GM18870 (cell line): ENCODE data around the gene TSSK1B.
"Not testable (repeated sequence)": the region's sequence is repeated elsewhere in the genome, so short reads cannot be mapped to it uniquely, and the experiment has no call there.

Source experiments
- ATAC-seq: cut with Tn5 transposase; IDR thresholded peaks from one replicate; pipeline ENCODE4 v1.9.1; 2021; ENCODE audit warnings: moderate library complexity; ENCODE audit not compliant: unreplicated experiment

The TSSK1B gene

DNA sequence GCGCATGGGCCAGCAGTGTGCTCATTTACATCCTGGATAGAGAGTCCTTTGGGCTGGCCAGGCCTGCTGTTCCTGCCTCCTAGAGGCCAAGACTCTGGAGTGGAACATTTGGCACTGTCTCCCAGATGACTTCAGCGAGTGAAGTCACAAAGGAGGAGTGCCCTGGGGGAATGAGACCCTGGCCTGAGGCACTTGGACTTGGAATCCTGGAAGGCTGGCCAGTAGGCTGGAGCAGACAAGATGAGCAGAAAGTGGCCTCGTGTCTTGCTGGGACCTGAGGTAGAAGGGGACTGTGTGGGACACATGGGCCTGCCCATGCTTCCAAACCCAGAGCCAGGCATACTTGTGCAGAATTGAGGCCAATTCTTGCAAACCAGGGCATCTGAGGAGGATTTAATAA, at the start of gene TSSK1B:
Gene TSSK1B (minus strand): TSS at position 101 of the 400 bp plus-strand sequence. CDS start 150 bp downstream, outside the sequence.
- no peak for ATAC-seq

DNA sequence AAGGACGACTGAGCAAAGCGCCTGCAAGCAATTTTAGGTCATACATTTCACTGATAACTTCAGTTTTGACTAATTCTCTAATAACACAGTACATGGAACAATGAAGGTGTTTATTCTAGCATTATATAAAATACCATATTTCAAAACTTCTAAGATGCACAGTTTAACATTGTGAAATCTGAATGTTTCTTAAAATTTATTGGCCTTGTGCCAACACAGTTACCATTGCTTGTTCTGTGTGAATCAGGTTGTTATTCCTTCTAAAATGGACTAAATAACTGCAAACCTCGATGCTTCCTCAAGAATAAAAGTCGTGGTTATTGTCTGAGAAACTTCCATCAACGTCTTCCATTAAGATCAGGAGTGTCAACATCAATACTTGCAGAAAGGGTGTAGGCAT, 45.5 kb upstream of the TSSK1B start:
- ATAC-seq, result no peak

GRCh38 chr5:113478691-113479090, 43.9 kb upstream of the TSSK1B start:
- ATAC-seq, result no peak

DNA sequence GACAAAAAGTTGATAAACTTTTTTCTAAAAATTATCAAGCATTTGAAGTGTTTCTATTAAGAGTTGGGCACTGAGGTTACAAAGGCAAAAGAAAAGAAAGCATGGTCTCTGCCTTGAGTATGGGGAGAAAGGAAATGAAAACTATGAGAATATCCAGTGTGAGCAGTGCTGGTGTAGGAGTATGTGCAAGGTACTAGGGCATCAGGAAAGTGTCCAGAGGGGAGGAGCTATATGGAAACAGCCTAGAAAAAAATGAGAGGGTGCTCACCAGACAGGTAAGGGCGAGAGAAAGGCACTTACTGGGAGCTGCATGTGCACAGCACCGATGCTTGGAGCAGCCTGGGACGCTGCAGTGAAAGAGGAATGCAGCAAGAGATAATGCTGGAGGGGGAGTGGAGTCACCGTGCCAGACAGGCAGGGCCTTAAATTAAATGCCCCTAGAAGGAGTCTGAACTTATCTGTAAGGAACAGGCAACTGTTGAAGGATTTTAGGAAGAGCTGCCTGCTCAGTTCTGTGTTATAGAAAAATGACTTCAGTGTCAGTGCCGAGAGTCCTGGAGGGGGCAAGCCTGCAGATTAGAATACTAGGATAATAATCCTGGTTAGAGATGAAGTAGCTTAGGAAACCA, 39.4 kb upstream of the TSSK1B start:
- ATAC-seq, result no peak

GRCh38 chr5:113463032-113463431, 28.2 kb upstream of the TSSK1B start:
- ATAC-seq, result no peak

GRCh38 chr5:113457106-113457505, 22.3 kb upstream of the TSSK1B start:
- ATAC-seq, result not testable (repeated sequence)

GRCh38 chr5:113452941-113453340, 18.2 kb upstream of the TSSK1B start:
- no peak for ATAC-seq

- no peak for ATAC-seq
Observed at GRCh38 chr5:113451797-113452196, 17.0 kb upstream of the TSSK1B start.

DNA sequence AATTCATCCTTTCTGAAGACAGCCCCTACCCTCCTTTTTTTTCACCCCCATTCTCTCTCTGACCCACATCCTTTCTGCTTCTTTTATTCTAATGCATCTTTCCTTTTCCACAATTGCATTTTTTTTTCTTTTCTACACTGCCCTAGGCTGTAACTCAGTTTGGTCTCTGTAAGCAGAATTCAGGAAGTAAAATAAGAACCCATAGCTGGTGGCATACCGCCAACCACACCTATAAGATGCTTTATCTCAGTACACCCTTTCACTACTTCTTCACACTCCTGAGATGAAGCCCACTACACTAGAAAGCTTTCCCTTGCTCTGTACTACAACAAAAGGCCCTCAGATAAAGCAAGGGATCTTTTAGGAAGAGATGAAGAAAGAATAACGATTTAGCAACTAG, 16.1 kb upstream of the TSSK1B start:
- no peak for ATAC-seq

GRCh38 chr5:113450462-113450861, 15.7 kb upstream of the TSSK1B start:
- no peak for ATAC-seq

- no peak for ATAC-seq
Observed at GRCh38 chr5:113448252-113448651, 13.5 kb upstream of the TSSK1B start.

DNA sequence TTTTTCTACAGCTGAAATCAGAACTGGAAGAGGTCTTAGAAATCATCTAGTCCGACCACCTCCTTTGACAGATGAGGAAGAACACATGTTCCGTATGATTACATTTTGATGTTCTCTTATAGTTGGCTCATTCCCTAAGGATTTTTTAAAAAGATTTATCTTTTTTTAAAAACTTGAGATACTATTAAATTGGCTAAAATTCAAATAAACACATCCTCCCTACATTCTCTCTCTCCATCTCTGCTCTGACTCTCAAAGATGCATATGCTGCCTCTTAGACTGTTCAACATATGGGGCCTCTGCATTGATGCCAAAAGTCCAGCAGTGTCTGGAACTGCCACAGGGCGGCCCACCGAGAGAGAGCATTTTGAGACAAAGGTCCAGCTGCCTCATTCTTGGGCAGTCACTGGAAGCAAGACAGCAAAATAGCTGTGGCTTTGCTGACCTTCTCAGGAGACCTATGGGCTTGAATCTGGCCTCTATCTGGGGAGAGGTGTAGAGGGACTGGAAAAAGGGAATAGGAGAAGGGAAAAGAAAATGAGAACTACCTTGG, 12.8 kb upstream of the TSSK1B start:
- ATAC-seq, result no peak

GRCh38 chr5:113446358-113446927, 11.7 kb upstream of the TSSK1B start:
- no peak for ATAC-seq

DNA sequence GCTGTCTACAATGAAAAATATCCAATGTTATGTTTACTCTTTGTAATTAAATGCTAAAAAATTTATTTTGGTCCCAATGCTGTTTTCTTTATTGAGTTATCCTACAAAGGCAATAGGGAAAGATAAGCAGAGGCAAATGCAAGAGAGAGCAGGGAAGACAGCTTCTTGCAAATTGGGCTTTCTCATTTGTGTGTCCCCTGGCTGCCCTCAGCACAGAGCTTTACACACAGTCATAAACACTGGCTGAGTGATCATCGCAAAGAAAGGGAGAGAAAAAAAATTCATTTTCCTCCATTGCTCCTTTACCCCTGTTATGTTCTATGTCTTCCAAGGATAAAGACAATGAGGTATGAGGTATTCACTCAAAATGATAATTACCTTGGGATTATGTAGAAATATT, 2.3 kb upstream of the TSSK1B start:
- no peak for ATAC-seq

- no peak for ATAC-seq
Observed at GRCh38 chr5:113435575-113435974, 786 bp upstream of the TSSK1B start.

GRCh38 chr5:113433862-113434612, 752 bp downstream of the TSSK1B start:
- no peak for ATAC-seq

DNA sequence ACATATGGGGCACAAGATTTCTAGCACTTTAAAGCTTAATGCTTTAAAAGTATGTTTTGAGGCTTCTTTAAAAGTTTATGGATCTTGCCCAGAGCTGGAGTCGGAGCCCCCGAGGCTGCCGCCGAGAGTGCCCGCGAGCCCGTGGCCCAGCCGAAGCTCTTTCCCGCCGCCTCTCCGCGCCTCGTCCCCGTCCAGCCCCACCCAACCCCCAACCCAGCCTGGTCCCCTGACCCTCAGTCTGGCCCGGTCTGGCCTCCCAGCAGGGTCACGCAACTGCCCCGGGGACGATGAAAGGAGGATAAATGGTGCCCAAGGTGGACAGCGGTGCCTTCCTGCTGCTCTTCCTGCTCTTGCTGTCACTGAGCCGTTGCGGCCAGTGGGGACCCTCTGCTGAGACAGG, 1.7 kb downstream of the TSSK1B start:
- ATAC-seq, result no peak

DNA sequence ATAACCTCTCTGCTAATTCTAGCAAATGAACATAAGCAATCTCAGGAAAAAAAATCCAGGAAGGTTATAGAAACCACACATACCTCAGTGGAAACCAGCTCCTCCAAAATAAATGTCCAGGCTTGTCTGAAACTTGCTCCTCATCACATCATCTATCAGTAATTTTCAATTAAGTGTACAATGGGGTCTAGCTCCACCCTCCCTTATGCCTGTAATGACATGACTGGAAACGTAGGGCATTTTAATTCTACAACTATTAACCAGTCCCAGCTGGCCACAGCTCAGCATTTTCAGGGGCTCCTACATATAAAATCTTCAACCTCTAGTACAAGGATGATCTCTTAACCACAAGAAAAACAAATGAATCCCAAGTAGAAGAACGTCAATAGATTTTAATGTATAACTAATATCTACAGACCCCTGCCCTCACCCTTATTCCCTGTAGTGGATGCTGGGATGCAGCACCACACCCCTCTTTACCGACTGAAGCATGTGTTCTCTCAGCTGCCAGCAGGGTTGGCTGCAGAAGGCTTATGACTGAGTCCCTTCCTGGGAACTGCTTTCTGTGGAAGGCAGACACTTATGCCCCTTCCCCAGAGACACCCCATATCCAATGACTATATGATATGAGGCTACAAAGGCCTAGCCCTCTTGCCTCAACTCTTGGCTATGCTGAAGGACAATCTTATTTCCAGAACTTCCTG, 6.8 kb downstream of the TSSK1B start:
- no peak for ATAC-seq

GRCh38 chr5:113425909-113426308, 8.9 kb downstream of the TSSK1B start:
- ATAC-seq, result no peak

DNA sequence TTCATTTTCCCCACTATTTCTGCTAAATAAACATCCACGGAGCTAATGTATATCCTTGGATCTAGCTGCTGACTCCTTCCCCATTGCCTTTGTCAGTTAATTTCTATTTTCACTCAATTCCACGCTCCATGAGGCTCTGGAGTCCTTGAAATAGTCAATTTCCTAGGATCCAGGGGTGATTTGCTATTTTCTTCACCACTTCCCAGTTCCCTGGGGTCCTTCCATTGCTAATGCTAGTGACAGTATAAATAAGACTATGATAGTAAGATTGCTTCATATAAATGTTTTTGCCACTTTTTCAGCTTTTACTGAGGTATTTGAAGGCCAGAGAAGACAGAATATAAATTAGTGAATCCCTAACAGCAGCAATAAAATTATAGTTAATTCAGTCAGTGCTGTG, 13.1 kb downstream of the TSSK1B start:
- no peak for ATAC-seq

- ATAC-seq, result no peak
Observed at GRCh38 chr5:113405530-113405929, 29.3 kb downstream of the TSSK1B start.
